NCI-H748 treated with DMSO at 0.1 percent for 48 hours (cell line): ENCODE measurements around the gene MAGEA10.
"Not testable (repeated sequence)": the region's sequence is repeated elsewhere in the genome, so short reads cannot be mapped to it uniquely, and the experiment has no call there.

Experiments used
- DNase-seq: peaks from one replicate; lab custom pipeline; 2025; lab: John Stamatoyannopoulos, UW

Gene MAGEA10

DNA sequence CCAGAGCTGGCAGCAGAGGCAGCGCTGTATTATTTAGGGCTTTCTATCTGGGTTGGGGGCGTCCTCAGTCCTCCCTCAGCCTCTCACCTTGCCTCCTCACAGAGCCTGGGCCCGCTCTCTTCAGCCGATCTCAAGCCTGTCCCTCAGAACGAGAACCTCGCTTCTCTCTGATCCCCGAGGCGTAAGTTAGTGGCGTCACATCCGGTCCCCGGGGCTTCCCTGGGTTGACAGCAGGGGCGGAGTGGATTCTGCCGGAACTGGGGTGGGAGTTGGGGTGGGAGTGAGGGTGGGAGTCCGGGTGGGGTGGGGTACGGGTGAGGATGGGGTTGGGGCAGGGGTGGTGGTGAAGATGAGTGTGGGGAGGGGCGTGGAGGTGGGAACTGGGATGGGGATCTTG, at the start of gene MAGEA10:
Gene MAGEA10 (minus strand): TSS at position 190 of the 397 bp plus-strand sequence. CDS start 2,957 bp downstream, outside the sequence.
- no peak for DNase-seq

DNA sequence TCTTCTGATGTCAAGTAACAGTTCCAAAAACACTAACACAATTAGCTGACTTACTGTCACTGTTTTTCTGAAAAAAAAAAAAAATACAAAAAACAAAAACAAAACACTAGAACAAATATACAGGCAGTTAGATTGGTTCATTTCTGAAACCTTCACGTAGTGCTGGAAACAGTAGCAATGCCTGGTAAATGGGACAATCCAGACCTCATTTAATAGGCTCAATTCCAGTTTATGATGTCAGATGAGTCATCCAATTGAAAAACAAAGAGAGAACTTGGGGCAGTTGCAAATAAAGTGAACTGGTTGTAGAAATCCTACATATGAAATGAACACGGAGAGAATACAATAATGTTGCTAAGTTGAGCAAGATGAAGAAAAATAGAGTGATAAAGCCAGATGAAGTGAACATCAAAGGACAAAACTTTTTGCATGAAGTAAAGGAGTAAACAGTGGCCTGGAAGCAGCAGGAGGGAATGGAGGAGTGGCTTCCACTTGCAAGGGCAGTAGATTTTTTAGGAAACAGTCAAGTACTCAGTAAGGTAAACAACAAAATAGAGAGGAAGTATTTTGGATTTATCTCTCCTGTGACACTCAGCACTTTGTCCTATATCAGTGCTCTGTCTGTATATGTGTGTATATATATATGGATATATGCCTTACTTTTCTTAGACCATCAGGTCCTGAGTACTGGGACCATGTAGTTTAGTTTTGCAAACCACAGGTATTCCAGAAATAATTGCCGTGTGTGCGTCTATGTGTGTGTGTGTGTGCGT, 39.3 kb upstream of the MAGEA10 start:
- DNase-seq, result no peak

DNA sequence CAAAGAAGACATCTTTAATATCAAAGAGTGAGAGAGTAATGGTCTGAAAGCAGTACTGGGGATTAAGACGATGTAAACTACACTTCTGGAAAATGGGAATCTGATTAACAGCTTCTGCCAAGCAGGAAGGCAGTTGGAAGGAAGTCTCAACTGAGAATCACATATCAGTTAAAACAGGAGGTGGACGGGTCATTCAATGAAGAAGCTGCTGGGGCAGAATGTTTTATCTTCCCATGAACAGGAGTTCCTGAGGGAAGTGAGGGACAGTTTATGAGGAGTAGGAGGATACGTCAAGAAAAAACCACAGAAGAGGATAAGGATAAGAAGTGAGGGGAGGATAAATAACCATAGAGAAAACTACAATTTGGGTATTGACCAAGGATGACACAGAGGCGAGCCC, 38.7 kb upstream of the MAGEA10 start:
- DNase-seq, result no peak

DNA sequence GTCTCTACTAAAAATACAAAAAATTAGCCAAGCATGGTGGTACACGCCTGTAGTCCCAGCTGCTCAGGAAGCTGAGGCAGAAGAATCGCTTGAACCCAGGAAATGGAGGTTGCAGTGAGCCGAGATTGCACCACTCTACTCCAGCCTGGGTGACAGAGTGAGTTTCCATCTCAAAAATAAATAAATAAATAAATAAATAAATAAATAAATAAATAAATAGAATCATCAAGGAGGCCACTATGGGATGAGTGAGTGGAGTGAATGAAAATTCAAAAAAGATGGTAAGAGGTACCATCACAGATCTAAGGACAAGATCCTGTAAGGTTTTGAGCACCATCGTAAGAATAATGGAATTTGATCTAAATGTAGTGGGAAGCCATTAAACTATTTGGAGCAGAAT, 37.5 kb upstream of the MAGEA10 start:
- not testable (repeated sequence) for DNase-seq

DNA sequence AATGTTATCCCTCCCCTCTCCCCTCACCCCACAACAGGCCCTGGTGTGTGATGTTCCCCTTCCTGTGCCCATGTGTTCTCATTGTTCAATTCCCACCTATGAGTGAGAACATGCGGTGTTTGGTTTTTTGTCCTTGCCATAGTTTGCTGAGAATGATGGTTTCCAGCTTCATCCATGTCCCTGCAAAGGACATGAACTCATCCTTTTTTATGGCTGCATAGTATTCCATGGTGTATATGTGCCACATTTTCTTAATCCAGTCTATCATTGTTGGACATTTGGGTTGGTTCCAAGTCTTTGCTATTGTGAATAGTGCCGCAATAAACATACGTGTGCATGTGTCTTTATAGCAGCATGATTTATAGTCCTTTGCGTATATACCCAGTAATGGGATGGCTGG, 35.5 kb upstream of the MAGEA10 start:
- not testable (repeated sequence) for DNase-seq

DNA sequence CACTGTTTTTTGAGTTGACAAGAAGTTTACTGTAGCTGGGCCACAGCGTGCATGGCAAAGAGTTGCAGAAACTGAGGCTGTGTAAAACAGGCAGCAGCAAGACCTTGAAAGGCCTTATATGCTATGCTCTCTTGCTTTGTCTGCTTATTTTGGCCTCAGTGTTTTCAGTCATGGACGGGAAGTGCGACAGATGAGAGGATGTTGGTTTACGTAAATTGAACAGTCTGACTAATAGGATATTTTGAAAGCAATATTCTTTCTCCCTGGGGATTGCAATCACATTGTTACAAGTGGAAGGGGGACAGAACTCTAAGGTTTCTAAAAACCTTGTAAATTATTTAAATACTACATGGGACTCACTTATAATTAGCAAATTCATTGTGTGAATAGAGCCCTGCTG, 32.2 kb upstream of the MAGEA10 start:
- DNase-seq, result no peak

DNA sequence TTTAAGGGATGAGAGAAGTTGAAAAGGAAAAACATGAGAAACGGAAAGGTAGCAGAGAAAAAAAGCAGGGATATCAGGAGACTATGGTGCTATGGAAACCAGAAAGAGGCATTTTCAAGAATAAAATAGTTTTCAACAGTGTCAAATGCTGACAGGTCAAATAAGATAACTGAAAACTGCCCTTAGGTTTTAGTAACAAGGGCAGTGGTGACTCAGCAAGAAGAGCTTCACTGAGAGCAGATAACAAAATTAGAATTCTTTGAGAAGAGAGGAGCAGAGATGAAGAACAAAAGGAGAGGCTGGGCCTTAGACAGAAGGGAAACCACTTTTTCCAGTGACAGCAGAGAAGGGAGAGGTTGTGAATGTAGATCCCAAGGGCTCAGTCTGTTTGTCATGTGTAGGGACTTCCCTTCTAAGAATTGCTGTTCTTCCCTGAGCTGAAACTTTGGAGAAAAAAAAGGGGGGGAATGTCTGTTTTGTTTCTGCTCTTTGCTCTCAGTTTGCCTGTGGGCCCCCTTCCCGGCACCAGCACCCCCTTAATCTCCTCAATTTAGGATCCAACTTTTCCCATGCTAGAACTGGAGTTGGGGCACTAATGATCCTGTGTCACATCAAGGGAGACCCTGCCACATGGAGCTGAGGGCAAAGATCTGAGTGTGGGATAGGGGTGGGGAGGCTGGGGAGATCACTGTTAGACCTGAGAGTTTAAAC, 26.8 kb upstream of the MAGEA10 start:
- no peak for DNase-seq

DNA sequence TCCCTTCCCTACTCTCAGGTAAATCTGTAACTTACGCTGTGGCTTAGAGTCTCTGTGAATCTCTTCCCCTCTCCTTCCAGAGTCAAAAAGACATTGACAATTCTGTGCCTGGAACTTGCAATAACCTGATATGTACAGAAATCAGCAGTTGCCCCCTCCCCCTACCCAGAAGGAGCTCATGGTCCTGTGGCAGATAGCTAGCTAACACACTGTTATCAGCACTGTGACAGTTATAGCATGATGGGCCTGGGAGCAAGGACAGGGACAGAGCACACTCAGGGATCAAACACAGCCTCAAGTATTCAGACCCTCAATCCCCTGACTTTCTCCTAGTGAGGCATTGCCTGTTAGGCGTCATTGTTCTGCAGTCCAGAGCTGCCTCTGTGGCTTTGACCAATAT, 18.7 kb upstream of the MAGEA10 start:
- DNase-seq, result no peak

DNA sequence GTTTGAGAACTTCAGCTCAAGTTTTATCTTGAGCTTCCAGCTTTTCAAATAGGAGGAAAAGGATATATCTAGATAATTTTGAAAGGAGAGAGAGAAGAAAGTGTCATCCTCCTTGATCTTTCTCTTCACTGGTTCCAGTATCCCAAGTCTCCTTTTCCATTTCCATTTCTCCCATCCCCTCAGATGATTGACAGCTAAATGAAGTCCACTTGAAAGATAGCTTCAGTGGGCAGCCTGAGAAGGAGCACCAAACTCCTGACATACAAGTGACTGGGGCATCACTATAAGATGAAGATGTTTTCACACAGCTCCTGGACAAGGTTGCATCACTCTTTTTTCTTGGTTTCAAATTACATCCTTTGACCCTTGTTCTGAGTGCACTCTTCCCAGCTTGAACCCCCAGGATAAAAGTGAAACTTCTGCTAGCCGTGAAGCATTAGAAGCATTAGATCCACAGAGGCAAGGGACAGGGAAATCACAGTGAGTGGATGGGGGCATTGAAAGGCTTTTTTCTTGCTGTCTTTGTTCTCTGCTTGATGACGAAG, 17.5 kb upstream of the MAGEA10 start:
- DNase-seq, result no peak

DNA sequence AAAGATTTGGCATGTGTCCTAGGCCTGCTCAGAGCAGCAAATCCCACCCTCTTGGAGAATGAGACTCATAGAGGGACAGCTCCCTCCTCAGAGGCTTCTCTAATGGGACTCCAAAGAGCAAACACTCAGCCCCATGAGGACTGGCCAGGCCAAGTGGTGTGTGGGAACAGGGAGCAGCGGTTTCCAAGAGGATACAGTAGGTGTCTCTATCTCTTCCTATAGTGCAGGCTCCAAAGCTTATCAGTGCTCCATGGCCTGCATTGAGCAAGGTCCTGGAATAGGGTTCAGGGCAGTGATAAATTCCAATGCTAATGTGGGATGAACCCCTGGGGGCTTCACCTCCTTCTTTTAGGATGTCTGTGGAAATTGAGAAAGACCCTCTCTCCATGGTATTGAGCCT, 15.7 kb upstream of the MAGEA10 start:
- no peak for DNase-seq

DNA sequence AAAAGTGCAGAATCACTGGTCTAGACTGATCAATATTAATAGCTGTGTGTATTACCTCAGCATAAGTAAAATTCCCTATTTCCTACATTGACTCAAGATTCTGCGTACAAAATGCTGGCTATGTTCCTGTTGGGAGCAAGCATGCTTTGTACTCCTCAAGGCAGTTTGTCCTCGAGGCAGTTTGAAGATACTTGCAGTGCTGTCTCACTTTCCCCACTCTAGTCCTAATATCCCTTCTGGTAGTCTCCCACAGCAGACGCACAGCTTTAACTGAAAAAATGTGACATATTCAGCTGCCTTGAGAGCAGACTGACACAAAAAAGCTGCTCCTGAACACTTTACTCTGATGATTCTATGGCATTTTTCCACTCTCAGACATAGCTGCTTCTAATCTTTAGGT, 12.9 kb upstream of the MAGEA10 start:
- DNase-seq, result no peak

DNA sequence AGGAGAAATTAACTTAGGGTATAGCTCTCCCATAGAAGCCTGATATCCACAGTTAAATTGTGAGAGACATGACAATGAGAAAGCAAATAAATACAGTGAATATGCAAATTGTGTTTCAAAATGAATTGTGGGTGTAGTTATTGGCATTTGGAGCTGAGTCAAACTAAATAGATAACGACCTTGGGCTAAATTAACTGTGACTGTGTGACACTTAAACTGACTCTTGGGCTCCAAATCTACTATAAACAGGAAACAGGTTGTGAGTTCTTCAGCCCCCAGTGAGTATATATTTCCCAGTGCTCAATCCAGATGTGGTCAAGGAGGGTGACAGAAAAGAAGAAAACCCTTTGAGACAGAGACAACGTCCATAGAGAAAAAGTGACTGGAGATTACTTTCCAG, 11.3 kb upstream of the MAGEA10 start:
- DNase-seq, result no peak

DNA sequence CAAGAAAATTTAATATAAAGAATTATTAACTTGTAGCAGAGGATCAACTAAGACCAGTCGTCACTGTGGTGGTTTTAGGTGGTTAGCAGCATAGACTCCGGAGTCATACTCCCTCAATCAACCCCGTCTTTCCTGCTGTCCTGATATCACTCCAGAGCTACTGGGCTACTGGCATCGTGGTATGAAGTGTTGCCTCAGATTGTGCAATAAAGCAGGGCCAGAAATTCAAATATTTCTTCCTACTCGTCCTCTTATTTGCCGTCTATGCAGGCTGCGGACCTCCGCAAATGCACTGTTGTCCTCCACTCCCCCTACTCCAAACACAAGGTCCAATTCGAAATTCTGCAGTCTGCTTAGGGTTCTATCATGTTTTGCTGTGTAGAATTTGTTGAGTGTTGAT, 1.2 kb upstream of the MAGEA10 start:
- no peak for DNase-seq

DNA sequence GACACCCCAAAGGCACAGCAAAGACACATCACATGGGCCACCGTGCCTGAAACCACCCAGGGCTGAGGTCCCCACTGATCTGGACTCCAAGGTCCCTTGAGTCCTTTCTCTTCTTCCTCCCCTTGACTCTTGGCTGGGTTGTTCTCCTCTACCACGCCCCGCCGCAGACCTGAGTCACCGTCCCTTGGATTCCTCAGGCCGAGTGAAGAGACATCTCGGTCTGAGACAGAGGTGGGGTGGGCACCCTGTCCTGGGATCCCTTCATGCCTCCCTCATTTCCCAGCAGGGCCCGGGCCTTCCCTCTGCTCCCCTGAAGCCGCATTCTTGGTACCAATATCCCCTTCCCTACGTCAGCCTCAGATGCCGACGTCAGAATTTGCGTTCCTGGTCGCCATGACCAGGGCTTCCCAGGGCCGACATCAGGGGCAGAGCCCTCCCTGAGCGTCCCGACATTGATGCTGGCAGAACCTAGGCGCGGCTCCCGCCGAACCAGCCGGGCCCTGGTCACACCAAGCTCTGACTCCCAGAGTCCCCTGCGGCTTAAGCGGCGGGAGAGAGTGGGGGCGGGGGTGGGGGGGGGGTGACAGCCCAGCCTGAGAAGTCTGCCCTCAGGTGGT, 498 bp downstream of the MAGEA10 start:
- no peak for DNase-seq

DNA sequence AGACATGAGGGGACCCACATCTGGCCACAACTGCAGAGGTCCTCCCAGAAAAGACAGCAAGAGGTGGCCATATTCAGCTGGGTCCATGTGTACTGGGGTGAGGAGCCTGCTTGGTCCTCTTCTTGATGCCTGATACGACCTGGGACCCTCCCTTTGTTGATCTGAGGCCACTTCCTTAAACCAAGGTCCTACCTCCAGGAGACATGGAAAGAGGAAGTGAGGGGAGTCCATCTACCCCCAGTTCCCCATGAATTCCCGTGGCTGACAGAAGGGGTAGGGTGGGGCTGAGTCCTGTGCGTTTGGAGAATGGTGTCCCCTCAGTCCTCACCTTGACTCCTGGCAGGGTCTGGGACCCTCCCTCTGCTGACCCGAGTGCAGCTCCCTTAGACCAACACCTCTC, 2.1 kb downstream of the MAGEA10 start:
- DNase-seq, result no peak

DNA sequence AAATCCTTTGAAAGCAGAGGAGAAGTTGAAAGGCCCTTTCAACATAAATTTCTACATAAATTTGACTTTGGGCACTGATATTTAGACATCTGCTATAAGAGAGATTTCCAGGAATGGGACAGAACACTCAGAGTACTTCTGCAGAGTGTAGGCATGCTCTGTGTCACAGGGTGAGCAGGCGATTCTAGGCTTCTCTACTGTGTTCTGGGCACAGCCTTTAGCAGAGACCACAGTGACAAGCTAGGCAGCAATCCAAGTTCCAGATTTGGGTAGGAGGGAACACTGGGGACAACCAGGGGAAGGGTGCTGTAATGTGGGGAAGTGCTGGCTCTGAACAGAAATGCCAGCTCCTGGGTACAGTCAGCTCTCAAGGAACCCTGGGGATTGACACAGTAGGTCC, 6.9 kb downstream of the MAGEA10 start:
- DNase-seq, result no peak

DNA sequence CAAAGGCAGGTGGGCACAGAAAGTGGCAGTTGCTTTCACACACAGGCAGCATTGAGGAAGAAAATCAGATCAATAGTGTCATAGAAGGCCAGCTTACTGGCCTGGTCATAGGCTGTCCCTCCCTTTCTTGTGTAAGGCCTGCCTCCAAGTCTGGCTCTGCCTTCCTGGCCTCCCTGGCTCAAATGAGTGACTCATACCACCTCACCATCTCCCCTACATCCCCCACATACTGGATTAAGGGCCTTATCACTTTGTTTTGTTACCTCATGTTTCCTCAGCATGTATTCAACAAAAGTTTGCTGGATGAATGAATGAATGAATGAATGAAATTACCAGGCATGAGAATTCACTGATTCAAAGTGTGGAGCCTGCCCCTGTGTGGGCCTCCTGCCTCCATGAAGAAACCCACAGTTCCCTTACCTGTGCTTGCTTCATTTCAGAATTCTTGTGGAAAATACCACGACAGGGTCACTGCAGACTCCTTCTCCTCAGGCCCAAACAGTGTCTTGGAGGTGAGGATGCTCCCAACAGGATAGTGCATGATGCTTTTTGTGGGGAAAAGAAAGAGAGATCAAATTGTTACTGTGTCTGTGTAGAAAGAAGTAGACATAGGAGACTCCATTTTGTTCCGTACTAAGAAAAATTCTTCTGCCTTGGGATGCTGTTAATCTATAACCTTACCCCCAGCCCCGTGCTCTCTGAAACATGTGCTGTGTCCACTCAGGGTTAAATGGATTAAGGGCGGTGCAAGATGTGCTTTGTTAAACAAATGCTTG, 9.1 kb downstream of the MAGEA10 start:
- not testable (repeated sequence) for DNase-seq

DNA sequence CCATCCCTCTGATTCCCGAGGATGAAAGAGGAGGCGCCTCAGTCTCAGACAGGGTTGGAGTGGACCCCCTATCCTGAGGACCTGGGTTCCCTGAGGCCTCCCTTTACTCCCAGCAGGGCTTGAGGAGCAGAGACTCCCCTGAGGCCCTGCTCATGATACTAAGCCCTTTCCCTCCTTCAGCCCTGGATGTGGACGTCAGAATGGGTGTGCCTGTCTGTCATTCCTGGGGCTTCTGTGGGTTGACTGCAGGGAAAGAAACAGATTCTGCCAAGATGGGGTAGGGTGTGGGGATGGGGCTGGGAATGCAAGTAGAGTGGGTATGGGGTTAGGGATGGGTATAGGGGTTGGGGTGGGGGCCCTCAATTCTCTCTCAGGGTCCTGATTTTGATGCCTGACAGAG, 21.1 kb downstream of the MAGEA10 start:
- DNase-seq, result no peak

DNA sequence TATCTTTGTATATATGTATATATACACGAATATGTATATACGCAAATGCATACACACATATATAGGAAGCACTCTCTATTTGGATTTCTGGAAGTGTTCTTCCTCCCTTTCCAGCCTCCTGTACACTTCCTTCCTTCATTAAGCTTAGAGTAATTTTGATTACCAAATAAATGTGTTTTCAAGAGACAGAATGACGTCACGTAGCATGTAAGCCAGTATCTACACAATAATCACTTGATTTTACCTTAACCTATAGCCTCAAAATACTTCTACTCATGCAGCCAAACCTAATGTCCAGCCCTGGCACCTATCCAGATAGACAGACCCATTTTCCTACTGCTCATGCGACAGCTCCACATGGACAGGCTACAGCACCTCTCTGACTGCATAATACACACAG, 29.9 kb downstream of the MAGEA10 start:
- no peak for DNase-seq

DNA sequence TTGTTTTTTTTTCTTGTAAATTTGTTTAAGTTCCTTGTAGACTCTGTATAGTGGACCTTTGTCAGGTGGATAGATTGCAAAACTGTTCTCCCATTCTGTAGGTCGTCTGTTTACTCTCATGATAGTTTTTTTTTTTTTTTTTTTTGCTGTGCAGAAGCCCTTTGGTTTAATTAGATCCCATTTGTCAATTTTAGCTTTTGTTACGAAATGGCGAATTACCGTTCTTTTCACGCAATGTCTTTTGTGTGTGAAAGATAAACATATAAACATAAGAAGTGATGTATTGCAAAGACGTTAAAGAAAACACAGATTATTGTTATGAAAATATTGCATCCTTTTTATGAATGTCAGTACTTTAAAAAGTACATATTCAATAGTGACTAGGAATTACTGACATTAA, 34.5 kb downstream of the MAGEA10 start:
- no peak for DNase-seq

DNA sequence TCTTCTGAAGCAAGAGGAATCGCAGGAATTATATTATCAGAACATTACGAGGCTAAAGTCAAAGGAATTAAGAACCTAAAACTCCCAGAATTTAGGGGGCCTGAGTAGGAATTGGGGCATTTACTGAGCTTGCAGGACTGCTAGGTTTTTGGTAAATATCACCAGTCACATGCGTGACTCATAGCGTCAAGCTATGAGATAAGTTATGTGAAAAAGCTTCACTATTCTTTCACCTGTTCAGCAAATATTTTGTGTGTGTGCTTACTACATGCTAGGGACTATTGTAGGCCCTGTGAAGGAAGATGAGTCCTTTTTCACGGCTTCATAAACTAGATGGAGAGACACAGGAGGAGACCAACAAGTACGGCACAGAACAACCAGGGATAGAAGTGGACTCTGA, 52.2 kb downstream of the MAGEA10 start:
- DNase-seq, result no peak
